Measurements from ENCODE around the gene NR4A2.
A peak's percentile ranks its signal among the peaks of the same experiment; 100 is the strongest.

The NR4A2 gene

GRCh38 chr2:156340804-156341451, 8.4 kb upstream of the NR4A2 start:
- DNase-seq (ENCODE audit: low read depth in 2 of 2, low spot score in 1 of 2) = no peak

- no peak for DNase-seq (ENCODE audit: low read depth in 2 of 2, low spot score in 1 of 2)
Measured at GRCh38 chr2:156340377-156340776, 7.9 kb upstream of the NR4A2 start.

GRCh38 chr2:156339865-156340264, 7.3 kb upstream of the NR4A2 start:
- DNase-seq (ENCODE audit: low read depth in 2 of 2, low spot score in 1 of 2) = no peak

GRCh38 chr2:156339110-156339847, 6.8 kb upstream of the NR4A2 start:
- no peak for DNase-seq (ENCODE audit: low read depth in 2 of 2, low spot score in 1 of 2)

- DNase-seq (ENCODE audit: low read depth in 2 of 2, low spot score in 1 of 2) = no peak
Measured at GRCh38 chr2:156338578-156338977, 6.1 kb upstream of the NR4A2 start.

GRCh38 chr2:156334496-156335478, 2.3 kb upstream of the NR4A2 start:
- peak; percentile 77 to 87 for DNase-seq (ENCODE audit: low read depth in 2 of 2, low spot score in 1 of 2)

DNA sequence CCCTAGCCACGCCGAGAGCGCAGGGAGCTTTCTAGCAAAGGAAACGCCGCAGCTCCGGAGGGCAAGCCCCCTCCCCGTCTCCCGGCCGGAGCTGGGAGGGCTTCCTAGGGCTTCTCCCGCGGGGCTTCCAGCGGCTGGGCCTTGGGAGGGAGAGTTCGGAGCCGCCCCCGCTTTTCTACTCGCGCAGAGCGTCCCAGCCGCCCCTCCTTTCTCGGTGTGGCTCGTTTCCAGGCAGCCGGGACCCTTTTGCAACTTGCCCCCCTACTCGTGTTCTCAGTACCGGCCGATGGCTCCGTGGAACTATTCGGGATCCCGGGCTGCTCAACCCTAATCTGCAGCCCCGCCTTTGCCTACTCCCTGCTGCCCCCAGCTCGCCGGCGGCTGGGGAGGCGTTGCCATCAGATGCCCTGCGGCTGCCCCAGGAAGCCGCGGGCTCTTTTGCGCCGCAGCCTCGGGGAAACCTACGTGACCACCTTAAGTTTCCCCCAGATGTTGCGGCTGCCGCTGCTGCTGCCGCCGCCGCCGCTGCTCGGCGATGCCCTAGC, 1.5 kb upstream of the NR4A2 start:
- DNase-seq (ENCODE audit: low read depth in 2 of 2, low spot score in 1 of 2) = peak in 1 of 2 donors; percentile 17

DNA sequence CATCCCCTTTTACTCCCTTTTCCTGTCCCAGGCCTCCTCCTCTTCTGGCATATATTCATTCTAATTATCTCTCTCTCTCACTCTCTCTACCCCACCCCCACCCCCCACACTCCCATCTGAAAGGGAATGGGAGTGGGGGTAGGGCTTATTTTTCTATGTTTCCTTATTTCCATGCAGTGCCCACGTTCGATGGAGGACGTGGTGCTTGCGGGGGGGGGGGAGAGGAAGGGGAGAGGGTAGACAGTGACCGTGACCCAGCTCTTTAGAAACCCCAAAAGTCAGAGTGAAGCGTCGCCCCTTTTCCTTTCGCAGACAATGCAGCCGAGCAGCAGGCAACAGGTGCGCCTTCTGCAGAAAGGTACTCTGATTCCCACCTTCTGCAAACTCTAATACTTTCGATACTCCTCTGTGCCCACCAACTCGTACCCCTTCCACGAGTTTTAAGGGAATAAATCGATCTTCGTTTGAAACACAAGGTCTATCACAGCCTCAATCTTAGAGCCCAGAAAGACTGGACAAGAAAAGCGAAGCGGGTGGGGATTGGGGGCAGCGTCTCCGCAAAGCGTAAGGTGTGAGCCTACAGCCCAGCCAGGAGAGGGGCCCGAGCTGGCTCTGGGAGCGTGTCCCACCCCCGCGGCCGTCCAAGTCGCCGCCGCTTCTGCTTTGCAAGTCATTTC, 891 bp upstream of the NR4A2 start:
- DNase-seq (ENCODE audit: low read depth in 2 of 2, low spot score in 1 of 2) = no peak

GRCh38 chr2:156332284-156332533, 312 bp downstream of the NR4A2 start:
- DNase-seq (ENCODE audit: low read depth in 2 of 2, low spot score in 1 of 2) = no peak

GRCh38 chr2:156331572-156332283, 793 bp downstream of the NR4A2 start:
- DNase-seq (ENCODE audit: low read depth in 2 of 2, low spot score in 1 of 2) = no peak

DNA sequence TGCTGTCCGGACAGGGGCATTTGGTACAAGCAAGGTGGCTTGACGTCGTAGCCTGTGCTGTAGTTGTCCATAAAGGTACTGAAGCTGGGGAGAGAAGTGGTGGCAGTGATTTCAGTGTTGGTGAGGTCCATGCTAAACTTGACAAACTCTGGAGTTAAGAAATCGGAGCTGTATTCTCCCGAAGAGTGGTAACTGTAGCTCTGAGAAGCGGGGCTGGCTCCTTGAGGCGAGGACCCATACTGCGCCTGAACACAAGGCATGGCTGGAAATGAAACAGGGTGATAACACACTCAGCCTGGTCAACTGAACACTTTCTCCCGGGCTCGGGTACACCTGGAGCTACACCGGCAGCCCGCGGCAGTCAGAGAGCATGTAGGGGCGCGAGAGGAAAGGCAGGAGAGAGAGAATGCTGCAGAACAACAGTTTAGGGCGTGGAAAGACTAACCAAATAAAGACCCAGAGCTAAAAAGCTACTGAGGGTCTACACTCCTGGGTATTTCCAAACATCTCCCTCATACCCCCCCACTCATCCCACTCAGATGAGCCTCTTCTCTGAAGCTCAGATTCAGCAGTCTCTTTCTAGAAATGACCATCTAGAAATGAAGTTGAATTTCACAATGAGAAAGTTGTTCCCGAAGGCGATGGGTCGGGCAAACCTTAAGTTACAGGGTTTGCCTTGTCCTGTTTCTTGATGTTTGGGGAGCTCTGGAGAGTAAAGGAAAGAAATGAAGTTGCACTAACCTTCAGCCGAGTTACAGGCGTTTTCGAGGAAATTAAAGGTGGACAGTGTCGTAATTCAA, 2.4 kb downstream of the NR4A2 start:
- DNase-seq (ENCODE audit: low read depth in 2 of 2, low spot score in 1 of 2) = no peak

- DNase-seq (ENCODE audit: low read depth in 2 of 2, low spot score in 1 of 2) = no peak
Measured at GRCh38 chr2:156329031-156329926, 3.2 kb downstream of the NR4A2 start.

GRCh38 chr2:156327835-156328695, 4.5 kb downstream of the NR4A2 start:
- no peak for DNase-seq (ENCODE audit: low read depth in 2 of 2, low spot score in 1 of 2)

DNA sequence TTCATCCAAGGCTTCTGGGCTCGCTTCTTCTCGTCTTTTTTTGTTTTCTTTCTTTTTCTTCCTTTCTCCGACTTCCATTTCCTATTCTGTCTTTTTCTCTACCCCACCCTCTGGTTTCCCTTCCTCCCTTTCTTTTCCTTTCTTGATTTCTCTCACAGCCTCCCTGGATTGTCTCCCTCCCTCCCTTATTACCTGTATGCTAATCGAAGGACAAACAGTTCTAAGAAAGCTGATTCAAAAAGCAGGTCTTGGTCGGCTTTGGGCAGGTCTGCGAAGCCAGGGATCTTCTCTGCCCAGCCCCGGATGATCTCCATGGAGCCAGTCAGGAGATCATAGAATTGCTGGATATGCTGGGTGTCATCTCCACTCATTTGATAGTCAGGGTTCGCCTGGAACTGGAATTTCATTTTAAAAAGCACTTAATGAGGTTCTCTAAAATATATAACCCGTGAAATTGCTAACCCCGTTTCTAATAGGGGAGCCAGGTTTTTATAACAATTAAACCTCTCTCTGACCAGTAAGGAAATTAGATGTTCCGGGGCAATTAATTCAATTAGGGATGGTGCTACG, 5.9 kb downstream of the NR4A2 start:
- no peak for DNase-seq (ENCODE audit: low read depth in 2 of 2, low spot score in 1 of 2)

DNA sequence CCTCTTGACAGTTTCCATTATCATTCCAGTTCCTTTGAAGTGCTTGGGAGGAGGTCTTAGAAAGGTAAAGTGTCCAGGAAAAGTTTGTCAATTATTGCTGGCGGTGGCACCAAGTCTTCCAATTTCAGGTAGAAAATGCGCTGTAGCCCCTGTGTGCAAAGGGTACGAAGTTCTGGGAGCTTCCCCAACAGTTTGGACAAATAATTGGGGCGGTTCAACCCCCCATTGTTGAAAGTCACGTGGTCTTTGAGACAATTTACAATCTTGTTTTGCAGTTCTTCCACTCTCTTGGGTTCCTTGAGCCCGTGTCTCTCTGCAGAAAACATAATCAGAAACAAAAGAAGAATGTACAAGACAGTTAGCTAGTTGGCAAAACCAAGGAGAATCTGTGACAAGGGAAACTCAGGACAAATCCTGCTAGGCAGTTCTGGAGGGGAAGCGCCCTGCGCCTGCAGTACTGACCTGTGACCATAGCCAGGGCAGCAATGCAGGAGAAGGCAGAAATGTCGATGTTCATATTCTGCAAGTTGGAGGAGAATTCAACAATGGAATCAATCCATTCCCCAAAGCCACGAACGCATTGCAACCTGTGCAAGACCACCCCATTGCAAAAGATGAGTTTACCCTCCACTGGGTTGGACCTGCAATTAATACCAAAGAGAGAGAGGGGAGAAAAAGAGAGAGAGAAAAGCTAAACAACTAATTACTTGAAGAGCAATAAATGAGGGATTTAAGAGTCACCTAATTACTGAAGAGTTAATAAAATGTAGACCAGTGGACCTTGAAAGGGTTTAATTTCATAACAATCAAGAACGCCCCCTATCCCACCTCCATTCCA, 6.6 kb downstream of the NR4A2 start:
- DNase-seq (ENCODE audit: low read depth in 2 of 2, low spot score in 1 of 2) = no peak

DNA sequence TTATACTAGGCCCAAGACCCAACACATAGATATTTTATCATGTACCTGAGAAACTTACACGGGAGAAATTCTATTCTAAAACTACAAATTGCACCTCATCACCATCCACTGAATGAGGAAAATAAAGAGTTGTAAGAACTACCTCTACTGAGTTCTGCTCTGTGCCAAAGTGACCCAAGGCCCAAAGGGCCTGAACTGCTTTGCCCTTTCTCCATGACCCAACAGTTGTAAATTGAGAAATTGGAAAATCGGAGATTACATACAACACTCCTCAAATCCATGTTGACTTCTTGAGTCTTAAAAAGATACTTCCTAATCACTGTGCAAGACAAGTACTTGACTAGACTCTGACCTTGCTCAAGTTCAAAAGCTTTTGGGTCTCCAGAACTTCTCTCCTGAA, 8.8 kb downstream of the NR4A2 start:
- no peak for DNase-seq (ENCODE audit: low read depth in 2 of 2, low spot score in 1 of 2)

All from stimulated activated CD8-positive, alpha-beta memory T cell treated with anti-CD3 and anti-CD28 coated beads, Interleukin-4, amount 100 ng/mL, for 4 hours (primary cell).